ENCODE measurements around the gene MEF2D. TPM values are rescaled to one million over a fixed set of nuclear protein-coding genes. Genes with fewer than 3 reads are reported as not detected.

MEF2D gene
- total RNA-seq, 1 experiment from 2014 or later: 22.3 TPM

- H3K9me3 ChIP-seq (ENCODE audit: low read length): no peaks in the 10 kb centered on the region
- no peak overlapping the region for H3K4me2 ChIP-seq (ENCODE audit: low read depth, low read length, poor library complexity, severe bottlenecking)
- no peak overlapping the region for H3K9ac ChIP-seq (ENCODE audit: low read length)
- H3K36me3 ChIP-seq (ENCODE audit: insufficient read depth, low read length): no peaks in the 10 kb centered on the region
- H2AFZ ChIP-seq (ENCODE audit: low read length): no peak overlapping the region
- no peaks in the 10 kb centered on the region for H4K20me1 ChIP-seq (ENCODE audit: insufficient read depth, low read depth, low read length)
- no peak for DNase-seq
- no peak overlapping the region for H3K4me3 ChIP-seq (ENCODE audit: low read length)
- H3K79me2 ChIP-seq (ENCODE audit: low read length): no peaks in the 10 kb centered on the region
- no peak overlapping the region for H3K27ac ChIP-seq (ENCODE audit: low read length)
- H3K4me1 ChIP-seq (ENCODE audit: low read length): peaks cover 19% of the 10 kb centered on the region
- H3K27me3 ChIP-seq (ENCODE audit: low read length): no peaks in the 10 kb centered on the region
- H3K9me2 ChIP-seq (replicated peaks; ENCODE audit: insufficient read depth, low read length): no peaks in the 10 kb centered on the region
These were observed 28.4 kb upstream of the MEF2D start for GRCh38 chr1:156528875-156529425.

GRCh38 chr1:156528231-156528630 lies 27.7 kb upstream of the MEF2D start:
- Histone ChIP-seq H3K4me3 (ENCODE audit: low read length) (no peak overlapping the region), H3K4me2 (ENCODE audit: low read depth, low read length, poor library complexity, severe bottlenecking) (no peak overlapping the region), H3K4me1 (ENCODE audit: low read length) (peaks cover 22% of the 10 kb centered on the region), H3K79me2 (ENCODE audit: low read length) (no peaks in the 10 kb centered on the region), H2AFZ (ENCODE audit: low read length) (no peak overlapping the region), H3K27me3 (ENCODE audit: low read length) (no peaks in the 10 kb centered on the region), H3K9me3 (ENCODE audit: low read length) (no peaks in the 10 kb centered on the region), H3K36me3 (ENCODE audit: insufficient read depth, low read length) (no peaks in the 10 kb centered on the region), H4K20me1 (ENCODE audit: insufficient read depth, low read depth, low read length) (no peaks in the 10 kb centered on the region), H3K9me2 (replicated peaks; ENCODE audit: insufficient read depth, low read length) (no peaks in the 10 kb centered on the region), H3K27ac (ENCODE audit: low read length) (no peak overlapping the region), H3K9ac (ENCODE audit: low read length) (no peak overlapping the region)
- no peak for DNase-seq

- Histone ChIP-seq H3K9me2 (replicated peaks; ENCODE audit: insufficient read depth, low read length) (no peaks in the 10 kb centered on the region), H3K27ac (ENCODE audit: low read length) (no peak overlapping the region), H3K9me3 (ENCODE audit: low read length) (no peaks in the 10 kb centered on the region), H3K9ac (ENCODE audit: low read length) (no peak overlapping the region), H3K79me2 (ENCODE audit: low read length) (no peaks in the 10 kb centered on the region), H3K4me2 (ENCODE audit: low read depth, low read length, poor library complexity, severe bottlenecking) (no peak overlapping the region), H4K20me1 (ENCODE audit: insufficient read depth, low read depth, low read length) (no peaks in the 10 kb centered on the region), H3K27me3 (ENCODE audit: low read length) (no peaks in the 10 kb centered on the region), H3K36me3 (ENCODE audit: insufficient read depth, low read length) (no peaks in the 10 kb centered on the region), H3K4me3 (ENCODE audit: low read length) (no peak overlapping the region), H2AFZ (ENCODE audit: low read length) (no peak overlapping the region), H3K4me1 (ENCODE audit: low read length) (peaks cover 22% of the 10 kb centered on the region)
- DNase-seq: no peak
These were observed 27.0 kb upstream of the MEF2D start for GRCh38 chr1:156527584-156527983.

GRCh38 chr1:156525856-156526489 lies 25.4 kb upstream of the MEF2D start:
- Histone ChIP-seq H3K9me3 (ENCODE audit: low read length) (no peaks in the 10 kb centered on the region), H2AFZ (ENCODE audit: low read length) (no peak overlapping the region), H3K9me2 (replicated peaks; ENCODE audit: insufficient read depth, low read length) (no peaks in the 10 kb centered on the region), H4K20me1 (ENCODE audit: insufficient read depth, low read depth, low read length) (no peaks in the 10 kb centered on the region), H3K4me2 (ENCODE audit: low read depth, low read length, poor library complexity, severe bottlenecking) (no peak overlapping the region), H3K36me3 (ENCODE audit: insufficient read depth, low read length) (no peaks in the 10 kb centered on the region), H3K27me3 (ENCODE audit: low read length) (no peaks in the 10 kb centered on the region), H3K4me1 (ENCODE audit: low read length) (peaks cover 22% of the 10 kb centered on the region), H3K9ac (ENCODE audit: low read length) (no peak overlapping the region), H3K4me3 (ENCODE audit: low read length) (no peak overlapping the region), H3K27ac (ENCODE audit: low read length) (no peak overlapping the region), H3K79me2 (ENCODE audit: low read length) (no peaks in the 10 kb centered on the region)
- DNase-seq: no peak

- Histone ChIP-seq H3K4me2 (ENCODE audit: low read depth, low read length, poor library complexity, severe bottlenecking) (peak overlapping the region; percentile 42), H3K36me3 (ENCODE audit: insufficient read depth, low read length) (no peaks in the 10 kb centered on the region), H4K20me1 (ENCODE audit: insufficient read depth, low read depth, low read length) (no peaks in the 10 kb centered on the region), H3K4me3 (ENCODE audit: low read length) (no peak overlapping the region), H3K9me2 (replicated peaks; ENCODE audit: insufficient read depth, low read length) (no peaks in the 10 kb centered on the region), H3K79me2 (ENCODE audit: low read length) (no peaks in the 10 kb centered on the region), H3K27me3 (ENCODE audit: low read length) (no peaks in the 10 kb centered on the region), H2AFZ (ENCODE audit: low read length) (peak overlapping the region; percentile 55; the same call in 1 of the 2 replicates), H3K9me3 (ENCODE audit: low read length) (no peaks in the 10 kb centered on the region), H3K9ac (ENCODE audit: low read length) (peak overlapping the region; percentile 19; the same call in 1 of the 2 replicates), H3K27ac (ENCODE audit: low read length) (no peak overlapping the region), H3K4me1 (ENCODE audit: low read length) (peaks cover 22% of the 10 kb centered on the region)
- no peak for DNase-seq
These were observed 24.5 kb upstream of the MEF2D start for GRCh38 chr1:156525071-156525501.

GRCh38 chr1:156524481-156524869 lies 23.9 kb upstream of the MEF2D start:
- Histone ChIP-seq H2AFZ (ENCODE audit: low read length) (peak overlapping the region; percentile 30; the same call in 1 of the 2 replicates), H3K27me3 (ENCODE audit: low read length) (no peaks in the 10 kb centered on the region), H3K36me3 (ENCODE audit: insufficient read depth, low read length) (no peaks in the 10 kb centered on the region), H3K4me1 (ENCODE audit: low read length) (peaks cover 22% of the 10 kb centered on the region), H3K4me2 (ENCODE audit: low read depth, low read length, poor library complexity, severe bottlenecking) (peak overlapping the region; percentile 42), H3K79me2 (ENCODE audit: low read length) (no peaks in the 10 kb centered on the region), H3K4me3 (ENCODE audit: low read length) (no peak overlapping the region), H4K20me1 (ENCODE audit: insufficient read depth, low read depth, low read length) (no peaks in the 10 kb centered on the region), H3K9me3 (ENCODE audit: low read length) (no peaks in the 10 kb centered on the region), H3K9ac (ENCODE audit: low read length) (0 out of 2 replicates have a peak overlapping the region, but pooled peaks have one; percentile 19), H3K9me2 (replicated peaks; ENCODE audit: insufficient read depth, low read length) (no peaks in the 10 kb centered on the region), H3K27ac (ENCODE audit: low read length) (no peak overlapping the region)
- no peak for DNase-seq

GRCh38 chr1:156523801-156524480 lies 23.4 kb upstream of the MEF2D start:
- Histone ChIP-seq H3K36me3 (ENCODE audit: insufficient read depth, low read length) (no peaks in the 10 kb centered on the region), H3K4me1 (ENCODE audit: low read length) (peaks cover 22% of the 10 kb centered on the region), H3K4me3 (ENCODE audit: low read length) (no peak overlapping the region), H3K27ac (ENCODE audit: low read length) (no peak overlapping the region), H3K27me3 (ENCODE audit: low read length) (no peaks in the 10 kb centered on the region), H2AFZ (ENCODE audit: low read length) (peak overlapping the region; percentile 30; the same call in 1 of the 2 replicates), H3K4me2 (ENCODE audit: low read depth, low read length, poor library complexity, severe bottlenecking) (no peak overlapping the region), H3K9ac (ENCODE audit: low read length) (no peak overlapping the region), H3K9me2 (replicated peaks; ENCODE audit: insufficient read depth, low read length) (no peaks in the 10 kb centered on the region), H3K9me3 (ENCODE audit: low read length) (no peaks in the 10 kb centered on the region), H3K79me2 (ENCODE audit: low read length) (no peaks in the 10 kb centered on the region), H4K20me1 (ENCODE audit: insufficient read depth, low read depth, low read length) (no peaks in the 10 kb centered on the region)
- no peak for DNase-seq

GRCh38 chr1:156522443-156522970 lies 21.9 kb upstream of the MEF2D start:
- H3K27ac ChIP-seq (ENCODE audit: low read length): no peak overlapping the region
- no peaks in the 10 kb centered on the region for H3K27me3 ChIP-seq (ENCODE audit: low read length)
- H3K79me2 ChIP-seq (ENCODE audit: low read length): no peaks in the 10 kb centered on the region
- H2AFZ ChIP-seq (ENCODE audit: low read length): no peak overlapping the region
- no peaks in the 10 kb centered on the region for H4K20me1 ChIP-seq (ENCODE audit: insufficient read depth, low read depth, low read length)
- H3K9ac ChIP-seq (ENCODE audit: low read length): no peak overlapping the region
- no peaks in the 10 kb centered on the region for H3K9me3 ChIP-seq (ENCODE audit: low read length)
- no peak overlapping the region for H3K4me2 ChIP-seq (ENCODE audit: low read depth, low read length, poor library complexity, severe bottlenecking)
- H3K9me2 ChIP-seq (replicated peaks; ENCODE audit: insufficient read depth, low read length): no peaks in the 10 kb centered on the region
- peaks cover 22% of the 10 kb centered on the region for H3K4me1 ChIP-seq (ENCODE audit: low read length)
- no peak overlapping the region for H3K4me3 ChIP-seq (ENCODE audit: low read length)
- no peak for DNase-seq
- no peaks in the 10 kb centered on the region for H3K36me3 ChIP-seq (ENCODE audit: insufficient read depth, low read length)

Data from Karpas-422 (cell line).